ENCODE measurements around the gene PDX1.

- TF ChIP-seq CTCF (IDR thresholded peaks at IDR 0.05) (no peak), REST (IDR thresholded peaks at IDR 0.05; ENCODE audit: insufficient read depth in 1 of 2, low read depth in 2 of 2, low read length in 1 of 2) (no peak), TCF7L2 (IDR thresholded peaks at IDR 0.05; ENCODE audit: low read depth, low read length) (no peak)
Observed at GRCh38 chr13:27878274-27878673, 41.5 kb upstream of the PDX1 start.
